ENCODE data around the gene RASAL3.

DNA sequence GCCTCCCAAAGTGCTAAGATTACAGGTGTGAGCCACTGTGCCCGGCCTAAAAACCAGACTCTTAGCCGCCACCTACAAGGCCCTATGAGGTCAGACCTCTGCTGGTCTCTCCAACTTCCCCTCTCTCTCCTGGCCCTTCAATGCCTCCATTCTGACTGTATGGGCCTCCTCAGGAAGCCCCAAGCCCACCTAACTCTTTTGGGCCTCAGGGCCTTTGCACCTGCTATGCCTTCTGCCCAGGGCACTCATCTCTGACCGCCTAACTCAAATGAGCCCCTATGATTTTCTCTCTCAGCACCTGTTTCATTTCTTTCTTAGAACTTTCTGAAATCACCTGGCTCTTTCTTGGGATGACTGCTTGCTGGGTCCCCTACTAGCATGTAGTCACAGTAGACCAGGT is 21.0 kb downstream of the RASAL3 start:
- TF ChIP-seq, protein P1, sequence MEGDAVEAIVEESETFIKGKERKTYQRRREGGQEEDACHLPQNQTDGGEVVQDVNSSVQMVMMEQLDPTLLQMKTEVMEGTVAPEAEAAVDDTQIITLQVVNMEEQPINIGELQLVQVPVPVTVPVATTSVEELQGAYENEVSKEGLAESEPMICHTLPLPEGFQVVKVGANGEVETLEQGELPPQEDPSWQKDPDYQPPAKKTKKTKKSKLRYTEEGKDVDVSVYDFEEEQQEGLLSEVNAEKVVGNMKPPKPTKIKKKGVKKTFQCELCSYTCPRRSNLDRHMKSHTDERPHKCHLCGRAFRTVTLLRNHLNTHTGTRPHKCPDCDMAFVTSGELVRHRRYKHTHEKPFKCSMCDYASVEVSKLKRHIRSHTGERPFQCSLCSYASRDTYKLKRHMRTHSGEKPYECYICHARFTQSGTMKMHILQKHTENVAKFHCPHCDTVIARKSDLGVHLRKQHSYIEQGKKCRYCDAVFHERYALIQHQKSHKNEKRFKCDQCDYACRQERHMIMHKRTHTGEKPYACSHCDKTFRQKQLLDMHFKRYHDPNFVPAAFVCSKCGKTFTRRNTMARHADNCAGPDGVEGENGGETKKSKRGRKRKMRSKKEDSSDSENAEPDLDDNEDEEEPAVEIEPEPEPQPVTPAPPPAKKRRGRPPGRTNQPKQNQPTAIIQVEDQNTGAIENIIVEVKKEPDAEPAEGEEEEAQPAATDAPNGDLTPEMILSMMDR (conservative IDR thresholded peaks at IDR 0.05; ENCODE audit: low read length), result no peak
- TF ChIP-seq EZH2phosphoT487 (IDR thresholded peaks at IDR 0.05; ENCODE audit: borderline replicate concordance), result no peak
